ENCODE measurements around the gene VMAC.
"Not testable (repeated sequence)": the region's sequence is repeated elsewhere in the genome, so short reads cannot be mapped to it uniquely, and the experiment has no call there.

VMAC gene, protein sequence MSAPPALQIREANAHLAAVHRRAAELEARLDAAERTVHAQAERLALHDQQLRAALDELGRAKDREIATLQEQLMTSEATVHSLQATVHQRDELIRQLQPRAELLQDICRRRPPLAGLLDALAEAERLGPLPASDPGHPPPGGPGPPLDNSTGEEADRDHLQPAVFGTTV

DNA sequence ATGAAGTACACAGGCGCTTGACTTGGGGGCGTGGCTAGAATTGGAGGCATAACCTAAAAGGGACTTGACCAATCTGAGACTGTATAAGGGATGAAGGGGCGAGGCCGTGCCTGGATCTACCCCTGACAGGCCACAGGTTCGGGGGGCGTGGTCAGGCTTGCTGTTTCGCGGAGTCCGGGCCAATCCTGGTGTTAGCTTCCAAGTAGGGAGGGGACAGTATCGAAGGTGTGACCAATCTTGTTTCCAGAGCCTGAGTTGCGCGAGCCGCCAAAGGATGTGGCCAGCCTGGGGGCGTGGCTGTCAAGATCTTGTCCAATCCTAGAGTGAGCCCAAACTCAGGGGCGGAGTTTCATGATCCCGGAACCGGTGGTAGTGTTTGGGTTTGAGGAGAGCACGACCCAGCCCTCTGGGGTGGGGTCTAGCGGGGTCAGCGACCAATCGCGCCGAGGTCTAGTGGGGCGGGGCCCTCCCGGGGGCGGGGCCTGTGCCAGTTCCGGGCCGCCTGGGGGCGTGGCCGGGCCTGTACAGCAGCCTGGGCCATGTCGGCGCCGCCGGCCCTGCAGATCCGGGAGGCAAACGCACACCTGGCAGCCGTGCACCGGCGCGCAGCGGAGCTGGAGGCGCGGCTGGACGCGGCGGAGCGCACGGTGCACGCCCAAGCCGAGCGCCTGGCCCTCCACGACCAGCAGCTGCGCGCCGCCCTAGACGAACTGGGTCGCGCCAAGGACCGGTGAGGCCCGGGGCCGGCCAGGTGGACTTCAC lies at the start of gene VMAC:
Gene VMAC, plus strand, starts transcription at position 521 of the 762 bp plus-strand sequence. Its CDS starts 19 bp downstream, at position 540.
- DNase-seq, result peak; percentile 99 to 100

DNA sequence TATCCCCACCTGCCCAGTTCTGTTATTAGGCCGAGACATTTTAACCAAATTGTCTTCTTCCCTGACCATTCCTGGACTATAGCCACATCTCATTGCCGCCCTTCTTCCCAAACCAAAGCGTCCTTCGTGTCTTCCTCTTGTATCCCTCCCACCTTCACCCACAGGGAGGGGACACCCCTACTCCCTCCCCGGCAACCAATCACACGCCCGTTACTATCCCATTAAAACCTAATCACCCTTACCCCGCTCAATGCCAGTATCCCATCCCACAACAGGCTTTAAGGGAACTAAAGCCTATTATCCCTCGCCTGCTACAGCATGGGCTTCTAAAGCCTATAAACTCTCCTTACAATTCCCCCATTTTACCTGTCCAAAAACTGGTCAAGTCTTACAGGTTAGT lies 49.5 kb upstream of the VMAC start:
- DNase-seq, result not testable (repeated sequence)

DNA sequence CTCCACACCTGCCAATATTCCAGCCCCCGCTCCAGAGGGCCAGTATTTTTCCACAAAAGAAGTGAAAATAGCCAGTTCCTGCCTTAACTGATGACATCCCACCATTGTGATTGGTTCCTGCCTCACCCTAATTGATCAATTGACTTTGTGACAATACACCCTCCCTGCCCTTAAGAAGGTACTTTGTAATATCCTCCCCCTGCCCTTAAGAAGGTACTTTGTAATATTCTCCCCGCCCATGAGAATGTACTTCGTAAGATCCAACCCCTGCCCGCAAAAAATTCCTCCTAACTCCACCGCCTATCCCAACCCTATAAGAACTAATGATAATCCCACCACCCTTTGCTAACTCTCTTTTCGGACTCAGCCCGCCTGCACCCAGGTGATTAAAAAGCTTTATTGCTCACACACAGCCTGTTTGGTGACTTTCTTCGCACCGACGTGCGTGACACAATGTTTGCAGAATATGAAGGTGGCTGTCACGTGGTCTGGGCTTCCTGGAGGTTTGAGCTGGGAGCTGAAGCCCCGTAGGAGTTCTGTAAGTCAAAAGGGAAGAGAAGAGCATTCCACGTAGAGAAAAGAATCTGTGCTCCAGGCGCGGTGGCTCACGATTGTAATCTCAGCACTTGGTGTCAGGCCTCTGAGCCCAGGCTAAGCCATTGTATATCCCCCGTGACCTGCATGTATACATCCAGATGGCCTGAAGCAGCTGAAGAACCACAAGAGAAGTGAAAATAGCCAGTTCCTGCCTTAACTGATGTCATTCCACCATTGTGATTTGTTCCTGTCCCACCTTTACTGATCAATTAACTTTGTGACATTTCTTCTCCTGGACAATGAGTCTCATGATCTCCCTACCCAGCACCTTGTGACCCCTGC lies 47.2 kb upstream of the VMAC start:
- no peak for DNase-seq

DNA sequence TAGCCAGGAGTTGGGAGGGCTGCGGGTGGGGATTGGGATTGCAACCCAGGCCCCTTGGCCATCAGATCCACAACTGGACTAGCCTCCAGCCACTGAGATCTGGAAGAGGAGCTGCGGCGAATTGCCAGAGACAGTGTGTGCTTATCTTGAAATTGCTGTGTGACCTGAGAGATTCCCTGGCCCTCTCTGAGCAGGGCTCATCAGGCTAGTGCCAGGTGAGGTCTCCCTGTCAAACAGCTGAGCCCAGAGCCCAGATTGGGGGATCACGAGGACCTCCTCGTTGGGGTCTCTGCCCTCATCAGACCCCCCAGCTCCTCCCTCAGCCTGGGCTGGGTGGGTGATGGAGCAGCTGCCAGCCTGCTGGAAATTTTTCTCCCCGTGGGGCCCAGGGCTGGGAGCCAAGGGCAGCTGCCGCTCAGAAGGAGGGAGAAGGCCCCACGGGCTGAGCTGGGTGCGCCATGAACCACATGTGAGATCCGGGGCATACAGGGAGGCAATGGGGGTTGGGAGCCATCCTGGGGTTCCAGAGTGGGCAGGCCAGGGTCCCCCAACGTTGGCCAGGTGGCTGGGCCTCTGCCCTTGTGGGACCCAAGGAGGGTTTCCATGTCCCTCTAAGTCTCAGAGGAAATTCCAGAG lies 41.5 kb upstream of the VMAC start:
- DNase-seq, result no peak

DNA sequence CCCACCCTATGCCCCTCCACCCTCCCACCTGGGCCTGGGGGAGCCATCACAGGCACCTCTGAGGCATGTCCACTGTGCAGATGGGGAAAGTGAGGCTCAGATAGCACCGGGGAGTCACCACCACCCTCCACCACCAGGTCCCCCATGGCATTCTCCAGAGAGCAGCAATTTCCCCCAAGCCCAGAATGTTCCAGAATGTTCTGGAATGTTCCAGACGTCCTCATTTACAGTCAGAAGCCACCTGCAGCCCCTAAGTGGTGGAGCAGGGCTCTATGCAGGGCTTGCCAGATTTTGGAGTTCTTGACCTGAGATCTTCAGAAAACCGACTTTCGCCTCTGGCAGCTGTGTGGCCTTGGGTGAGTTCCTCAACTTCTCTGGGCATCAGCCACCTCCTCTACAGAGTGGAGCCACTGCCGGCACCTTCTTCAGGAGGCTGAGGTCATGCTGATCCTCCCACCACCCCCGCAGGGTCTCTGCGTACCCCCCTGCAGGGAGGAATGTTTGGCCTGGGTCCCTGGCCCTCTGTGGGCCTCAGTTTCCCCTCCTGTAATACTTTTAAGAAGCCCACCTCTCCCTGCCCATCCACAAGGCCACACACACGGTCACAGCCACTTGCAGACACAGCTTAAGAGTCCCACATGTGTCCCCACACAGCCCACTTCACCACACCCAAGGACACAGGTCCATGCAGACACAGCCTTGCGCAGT lies 40.5 kb upstream of the VMAC start:
- no peak for DNase-seq

DNA sequence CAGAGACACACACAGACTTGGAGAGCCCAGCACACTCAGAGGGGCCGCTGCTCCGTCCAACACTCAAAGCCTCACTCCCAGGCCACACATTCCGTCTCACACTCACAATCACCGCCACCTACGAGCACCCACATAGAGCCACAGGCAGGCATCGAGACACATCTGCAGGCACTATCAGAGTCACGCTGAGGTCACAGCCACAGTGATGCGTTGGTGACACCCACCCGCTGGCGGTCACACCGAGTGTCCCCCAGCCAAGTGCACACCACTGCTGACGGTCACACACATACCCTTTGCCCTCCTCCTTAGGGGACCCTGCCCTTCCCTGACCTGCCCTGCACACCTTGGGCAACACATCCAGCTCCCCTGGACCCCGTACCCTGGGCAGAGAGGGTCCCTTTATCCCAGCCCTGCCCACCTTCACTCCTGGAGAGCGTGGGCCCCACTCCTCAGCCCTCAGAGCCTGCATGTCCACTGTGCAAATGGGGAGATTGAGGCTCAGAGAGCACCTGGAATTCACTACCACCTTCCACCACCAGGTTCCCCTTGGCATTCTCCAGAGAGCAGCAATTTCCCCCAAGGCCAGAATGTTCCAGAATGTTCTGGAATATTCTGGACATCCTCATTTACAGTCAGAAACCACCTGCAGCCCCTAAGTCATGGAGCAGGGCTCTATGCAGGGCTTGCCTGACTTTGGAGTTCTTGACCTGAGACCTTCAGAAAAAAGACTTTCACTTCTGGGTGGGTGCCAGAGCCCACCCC lies 39.8 kb upstream of the VMAC start:
- DNase-seq, result no peak

DNA sequence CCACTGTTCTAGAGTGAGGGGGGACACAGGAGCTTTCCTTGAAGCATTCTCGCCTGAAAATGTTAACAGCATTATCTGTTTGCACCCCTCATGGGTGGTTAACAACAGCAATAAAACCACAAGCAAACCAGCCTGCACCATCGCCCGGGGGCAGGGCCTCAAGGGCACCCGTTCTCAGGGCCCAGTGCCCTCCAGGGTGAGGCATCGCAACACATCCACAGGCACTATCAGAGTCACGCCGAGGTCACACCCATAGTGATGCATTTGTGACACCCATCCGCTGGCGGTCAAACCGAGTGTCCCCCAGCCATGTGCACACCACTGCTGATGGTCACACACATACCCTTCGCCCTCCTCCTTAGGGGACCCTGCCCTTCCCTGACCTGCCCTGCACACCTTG lies 38.9 kb upstream of the VMAC start:
- DNase-seq, result no peak

DNA sequence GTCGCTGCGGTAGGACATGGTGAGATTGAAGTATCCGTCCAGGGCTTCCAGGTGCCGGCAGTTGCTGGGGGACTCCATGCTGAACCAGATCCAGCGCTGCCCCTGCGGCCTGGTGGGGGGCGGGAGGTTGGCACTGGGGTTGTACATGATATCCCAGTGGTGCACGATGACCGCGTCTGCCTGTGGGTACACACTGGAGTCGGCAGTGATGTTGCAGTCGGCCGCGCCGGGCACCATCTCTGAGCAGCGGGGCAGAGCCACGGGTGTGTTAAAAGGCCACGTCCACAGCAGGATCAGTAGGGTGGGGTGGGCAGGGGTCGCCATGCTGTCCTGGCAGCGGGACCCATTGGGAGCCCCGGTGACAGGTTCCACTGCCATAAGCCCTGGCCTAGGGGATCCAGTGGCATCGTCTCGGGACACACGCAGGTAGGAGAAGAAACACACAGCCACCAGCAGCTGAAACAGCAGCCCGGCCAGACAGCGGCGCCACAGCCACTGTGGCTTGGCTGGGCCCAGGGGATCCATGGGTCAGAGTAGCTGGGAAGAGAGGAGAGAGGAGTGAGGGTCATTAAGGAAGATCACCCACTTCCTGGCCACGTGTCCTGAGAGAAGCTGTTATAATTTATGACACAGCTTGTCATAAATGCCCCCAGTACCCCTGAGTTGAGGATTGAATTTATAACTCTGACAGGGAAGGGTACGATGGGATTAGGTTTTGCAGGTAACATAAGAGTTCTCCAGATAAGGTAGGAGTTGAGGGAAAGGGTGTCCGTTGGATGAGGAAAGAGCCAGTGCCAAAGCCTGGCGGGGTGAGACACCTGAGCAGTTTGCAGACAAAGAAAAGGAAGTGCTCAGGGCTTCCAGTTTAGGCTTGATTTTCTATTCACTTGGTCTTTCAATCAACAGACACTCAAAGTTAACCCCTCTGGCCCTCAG lies 37.2 kb upstream of the VMAC start:
- no peak for DNase-seq

DNA sequence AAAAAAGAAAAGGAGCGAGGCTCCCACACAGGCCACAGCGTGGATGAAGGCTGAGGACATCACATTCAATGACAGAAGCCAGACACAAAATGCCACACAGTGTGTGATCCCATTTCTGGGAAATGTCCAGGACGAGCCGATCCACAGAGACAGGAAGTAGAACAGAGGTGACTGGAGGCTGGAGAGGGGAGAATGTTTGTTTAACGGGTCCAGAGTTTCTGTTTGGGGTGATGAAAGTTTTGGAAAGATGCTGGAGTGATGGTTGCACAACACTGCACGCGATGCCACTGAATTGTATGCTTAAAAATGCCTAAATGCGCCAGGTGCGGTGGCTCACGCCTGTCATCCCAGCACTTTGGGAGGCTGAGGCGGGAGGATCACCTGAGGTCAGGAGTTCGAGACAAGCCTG lies 33.7 kb upstream of the VMAC start:
- no peak for DNase-seq

DNA sequence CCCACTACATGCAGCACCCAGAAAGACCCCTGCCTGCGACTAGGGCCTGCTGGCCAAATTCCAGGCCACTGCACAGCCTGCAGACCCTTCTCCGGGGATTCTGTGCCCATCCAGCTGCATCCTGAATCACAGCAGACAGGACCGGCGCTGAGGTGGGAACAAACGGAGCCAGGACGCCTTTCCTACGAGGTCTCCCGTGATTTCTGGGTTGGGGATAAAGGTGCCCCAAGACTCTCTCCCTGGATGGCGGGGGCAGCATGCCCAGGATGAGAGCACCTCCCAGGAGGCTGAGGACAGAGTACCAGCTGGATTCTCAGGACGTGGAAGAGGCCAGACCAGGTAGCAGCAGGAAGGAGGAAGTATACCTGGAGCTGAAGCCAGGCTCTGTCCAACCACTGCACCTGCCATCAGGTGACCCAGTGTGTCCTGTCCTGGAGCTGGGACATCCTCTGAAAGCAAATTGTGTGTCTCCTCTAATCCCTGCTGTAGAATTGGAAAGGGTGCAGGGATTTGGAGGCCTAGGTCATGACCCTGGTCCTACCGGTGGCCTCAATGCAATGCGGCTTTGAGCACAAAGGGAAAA lies 31.0 kb upstream of the VMAC start:
- no peak for DNase-seq

DNA sequence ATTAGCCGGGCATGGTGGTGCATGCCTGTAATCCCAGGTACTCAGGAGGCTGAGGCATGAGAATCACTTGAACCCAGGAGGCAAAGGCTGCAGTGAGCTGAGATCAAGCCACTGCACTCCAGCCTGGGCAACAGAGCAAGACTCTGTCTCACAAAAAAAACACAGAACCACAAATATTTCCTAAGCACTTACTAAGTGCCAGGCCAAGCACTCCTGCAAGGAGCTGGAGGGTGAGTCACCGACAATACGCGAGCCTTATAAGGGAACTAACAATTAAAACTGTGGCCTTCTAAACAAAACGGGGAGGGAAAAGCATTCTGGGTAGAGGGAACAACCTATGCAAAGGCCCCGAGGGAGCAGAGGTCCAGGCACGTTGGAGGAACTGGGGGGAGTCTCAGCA lies 30.2 kb upstream of the VMAC start:
- peak; percentile 42 to 49 for DNase-seq

DNA sequence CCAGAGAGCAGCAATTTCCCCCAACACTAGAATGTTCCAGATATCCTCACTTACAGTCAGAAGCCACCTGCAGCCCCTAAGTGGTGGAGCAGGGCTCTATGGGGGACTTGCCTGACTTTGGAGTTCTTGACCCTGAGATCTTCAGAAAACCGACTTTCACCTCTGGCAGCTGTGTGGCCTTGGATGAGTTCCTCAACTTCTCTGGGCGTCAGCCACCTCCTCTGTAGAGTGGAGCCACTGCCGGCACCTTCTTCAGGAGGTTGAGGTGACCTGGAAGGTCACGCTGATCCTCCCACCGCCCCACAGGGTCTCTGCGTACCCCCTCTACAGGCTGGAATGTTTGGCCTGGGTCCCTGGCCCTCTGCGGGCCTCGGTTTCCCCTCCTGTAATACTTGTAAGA lies 27.2 kb upstream of the VMAC start:
- no peak for DNase-seq

DNA sequence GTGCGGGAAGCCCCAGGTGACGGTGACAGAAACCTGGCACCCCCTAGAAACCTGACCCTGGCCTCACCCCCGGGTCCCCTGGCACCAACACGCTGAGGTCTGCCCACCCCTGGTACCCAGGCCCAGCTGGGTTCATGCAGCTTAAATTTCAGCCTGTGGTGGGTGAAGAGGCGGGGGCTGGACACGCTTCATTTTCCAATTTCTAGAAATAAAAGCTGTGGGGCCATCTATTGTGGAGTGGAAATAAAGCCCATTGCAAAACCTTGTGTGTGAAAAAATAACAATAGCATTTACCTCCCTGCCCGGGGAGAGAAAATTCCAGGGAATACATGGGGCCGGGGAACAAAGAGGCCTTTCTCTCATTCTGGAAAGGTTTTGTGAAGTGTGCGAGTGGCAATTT lies 26.8 kb upstream of the VMAC start:
- no peak for DNase-seq

DNA sequence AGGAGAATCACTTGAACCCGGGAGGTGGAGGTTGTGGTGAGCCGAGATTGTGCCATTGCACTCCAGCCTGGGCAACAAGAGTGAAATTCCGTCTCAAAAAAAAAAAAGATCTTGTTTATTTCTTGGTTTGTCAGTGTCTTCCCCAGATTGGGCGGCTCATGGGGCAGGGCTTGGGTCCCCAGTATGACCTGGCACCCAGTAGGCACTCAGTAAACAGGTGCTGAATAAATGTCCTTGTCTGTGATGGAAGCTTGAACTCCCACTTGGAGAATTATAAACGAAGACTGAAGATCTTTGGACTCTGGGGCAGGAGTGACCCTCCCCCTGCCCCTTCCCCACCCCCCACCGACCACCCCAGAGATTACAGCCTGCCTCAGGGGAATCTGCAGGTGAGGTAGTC lies 24.5 kb upstream of the VMAC start:
- DNase-seq, result no peak

DNA sequence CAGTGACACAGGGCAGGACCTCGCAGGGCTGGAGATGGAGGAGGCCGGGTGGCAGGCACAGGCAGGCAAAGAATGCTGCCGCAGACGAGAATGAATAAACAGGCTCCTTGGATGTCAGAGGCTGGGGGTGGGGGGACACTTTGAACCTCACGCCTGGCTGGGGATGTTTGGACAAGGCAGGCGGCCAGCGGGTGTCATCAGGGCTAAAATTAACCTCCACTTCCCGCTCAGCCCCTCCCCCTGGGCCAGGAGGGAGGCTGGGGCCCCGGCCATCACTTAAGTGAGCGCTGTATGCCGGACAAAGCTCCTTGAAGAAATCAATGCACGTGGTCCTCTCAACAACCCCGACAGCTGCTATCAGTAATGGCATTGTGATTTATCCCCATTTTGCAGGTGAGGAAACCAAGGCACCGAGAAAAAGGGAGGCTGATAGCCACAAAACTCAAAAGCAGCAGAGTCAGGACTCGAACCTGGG lies 24.0 kb upstream of the VMAC start:
- DNase-seq, result no peak

DNA sequence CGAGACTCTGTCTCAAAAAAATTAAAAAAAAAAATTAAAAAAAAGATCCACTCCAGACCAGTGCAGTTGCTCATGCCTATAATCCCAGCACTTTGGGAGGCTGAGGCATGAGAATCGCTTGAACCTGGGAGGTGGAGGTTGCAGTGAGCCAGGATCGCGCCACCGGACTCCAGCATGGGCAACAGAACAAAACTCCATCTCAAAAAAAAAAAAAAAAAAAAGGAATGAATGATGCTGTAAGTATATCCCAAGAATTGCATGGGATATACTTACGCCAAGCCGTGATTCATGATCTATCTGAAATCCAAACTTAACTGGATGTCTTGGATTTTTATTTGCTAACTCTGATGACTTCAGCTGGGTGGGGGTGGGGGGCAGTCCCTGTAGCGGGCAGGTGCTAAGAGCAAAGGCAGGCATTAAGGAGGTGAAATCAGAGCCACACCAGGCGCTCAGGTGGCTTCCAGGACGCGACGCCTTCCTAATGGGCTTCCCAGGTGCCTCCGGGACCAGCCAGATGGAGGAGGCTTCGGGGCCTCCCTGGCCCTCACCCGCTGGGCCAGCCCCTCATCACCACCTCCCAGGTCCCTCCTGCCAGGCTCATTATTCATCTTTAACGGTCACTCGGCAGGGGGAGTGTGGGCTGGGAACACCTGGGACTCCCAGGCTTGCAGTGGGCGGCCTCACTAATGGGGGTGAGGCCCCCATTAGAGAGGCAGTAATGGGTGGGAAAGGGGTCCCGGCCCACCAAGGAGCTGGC lies 23.0 kb upstream of the VMAC start:
- no peak for DNase-seq

DNA sequence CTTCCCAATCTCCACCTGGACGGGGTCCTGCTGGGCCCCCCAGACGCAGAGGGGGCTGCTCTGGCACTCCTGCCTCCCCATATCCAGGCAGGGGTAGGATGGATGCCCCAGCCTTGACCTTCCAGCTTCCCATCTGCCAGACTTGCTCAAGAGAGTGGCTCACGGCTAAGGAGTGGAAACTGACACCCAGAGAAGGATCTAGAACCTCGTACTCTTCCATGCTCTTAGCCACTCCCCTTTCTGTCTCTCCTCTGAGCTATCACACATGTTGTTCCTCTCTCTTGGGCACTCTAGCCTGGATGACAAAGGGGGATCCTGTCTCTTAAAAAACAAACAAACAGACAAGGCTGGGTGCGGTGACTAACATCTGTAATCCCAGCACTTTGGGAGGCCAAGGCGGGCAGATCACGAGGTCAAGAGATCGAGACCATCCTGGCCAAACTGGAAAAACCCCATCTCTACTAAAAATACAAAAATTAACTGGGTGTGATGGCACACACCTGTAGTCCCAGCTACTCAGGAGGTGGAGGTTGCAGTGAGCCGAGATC lies 22.2 kb upstream of the VMAC start:
- DNase-seq, result no peak

DNA sequence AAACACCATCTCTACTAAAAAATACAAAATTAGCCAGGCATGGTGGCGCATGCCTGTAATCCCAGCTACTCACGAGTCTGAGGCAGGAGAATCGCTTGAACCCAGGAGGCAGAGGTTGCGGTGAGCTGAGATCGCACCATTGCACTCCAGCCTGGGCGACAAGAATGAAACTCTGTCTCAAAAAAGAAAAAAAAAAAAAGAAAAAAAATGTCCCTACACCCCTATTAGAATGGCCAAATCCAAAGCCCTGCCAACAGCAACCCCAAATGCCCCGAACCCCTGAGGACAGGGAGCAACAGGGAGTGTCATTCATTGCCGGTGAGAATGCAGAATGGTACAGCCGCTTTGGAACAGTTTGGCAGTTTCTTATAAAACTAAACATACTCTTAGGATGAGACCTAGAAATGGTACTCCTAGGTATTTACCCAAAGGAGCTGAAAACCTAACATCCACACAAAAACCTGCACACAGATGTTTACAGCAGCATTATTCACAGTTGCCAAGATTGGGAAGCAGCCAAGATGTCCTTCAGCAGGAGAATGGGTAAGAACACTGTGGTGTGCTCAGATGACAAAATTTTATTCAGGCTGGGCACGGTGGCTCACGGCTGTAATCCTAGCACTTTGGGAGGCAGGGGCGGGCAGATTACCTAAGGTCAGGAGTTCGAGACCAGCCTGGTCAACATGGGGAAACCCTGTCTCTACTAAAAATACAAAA lies 21.4 kb upstream of the VMAC start:
- DNase-seq, result not testable (repeated sequence)

Data from inflammatory macrophage treated with lipopolysaccharide for 1 hour (primary cell).